Measurements from ENCODE around the gene REXO5.

The REXO5 gene

DNA sequence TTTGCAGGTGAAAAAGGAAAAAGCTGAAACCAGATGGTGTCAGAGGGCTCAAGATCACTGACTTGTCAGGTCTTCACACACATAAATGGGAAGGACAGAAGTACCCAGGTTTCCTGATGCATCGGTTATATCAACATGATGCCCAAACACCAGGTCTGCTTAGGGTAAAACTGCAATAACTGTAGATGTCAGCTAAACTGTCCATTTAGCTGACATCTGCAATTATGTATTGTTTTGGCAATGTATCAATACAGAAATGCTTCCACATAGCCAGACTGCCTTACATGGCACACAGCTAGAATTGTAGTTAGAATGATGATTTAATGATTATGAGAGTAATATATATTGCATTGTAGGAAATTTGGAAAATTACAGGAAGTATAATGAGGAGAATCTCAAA is 37.5 kb upstream of the REXO5 start (continued):
- no peak for TF ChIP-seq ZNF571 (tag by site-specific recombination; IDR thresholded peaks at IDR 0.05)
- TF ChIP-seq, protein P1, sequence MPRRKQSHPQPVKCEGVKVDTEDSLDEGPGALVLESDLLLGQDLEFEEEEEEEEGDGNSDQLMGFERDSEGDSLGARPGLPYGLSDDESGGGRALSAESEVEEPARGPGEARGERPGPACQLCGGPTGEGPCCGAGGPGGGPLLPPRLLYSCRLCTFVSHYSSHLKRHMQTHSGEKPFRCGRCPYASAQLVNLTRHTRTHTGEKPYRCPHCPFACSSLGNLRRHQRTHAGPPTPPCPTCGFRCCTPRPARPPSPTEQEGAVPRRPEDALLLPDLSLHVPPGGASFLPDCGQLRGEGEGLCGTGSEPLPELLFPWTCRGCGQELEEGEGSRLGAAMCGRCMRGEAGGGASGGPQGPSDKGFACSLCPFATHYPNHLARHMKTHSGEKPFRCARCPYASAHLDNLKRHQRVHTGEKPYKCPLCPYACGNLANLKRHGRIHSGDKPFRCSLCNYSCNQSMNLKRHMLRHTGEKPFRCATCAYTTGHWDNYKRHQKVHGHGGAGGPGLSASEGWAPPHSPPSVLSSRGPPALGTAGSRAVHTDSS (tag by site-specific recombination; IDR thresholded peaks at IDR 0.05): no peak
- no peak for TF ChIP-seq GLIS2 (tag by site-specific recombination; IDR thresholded peaks at IDR 0.05)
- TF ChIP-seq ZSCAN30 (tag by site-specific recombination; IDR thresholded peaks at IDR 0.05): no peak
- TF ChIP-seq ZNF155 (tag by site-specific recombination; IDR thresholded peaks at IDR 0.05): no peak
- no peak for TF ChIP-seq HOXC10 (CRISPR knock-in tag; IDR thresholded peaks at IDR 0.05)
- TF ChIP-seq ZNF561 (tag by site-specific recombination; IDR thresholded peaks at IDR 0.05; ENCODE audit: borderline replicate concordance): no peak
- TF ChIP-seq ZNF223 (tag by site-specific recombination; IDR thresholded peaks at IDR 0.05): no peak
- TF ChIP-seq REPIN1 (tag by site-specific recombination; IDR thresholded peaks at IDR 0.05; ENCODE audit: low read depth): no peak

DNA sequence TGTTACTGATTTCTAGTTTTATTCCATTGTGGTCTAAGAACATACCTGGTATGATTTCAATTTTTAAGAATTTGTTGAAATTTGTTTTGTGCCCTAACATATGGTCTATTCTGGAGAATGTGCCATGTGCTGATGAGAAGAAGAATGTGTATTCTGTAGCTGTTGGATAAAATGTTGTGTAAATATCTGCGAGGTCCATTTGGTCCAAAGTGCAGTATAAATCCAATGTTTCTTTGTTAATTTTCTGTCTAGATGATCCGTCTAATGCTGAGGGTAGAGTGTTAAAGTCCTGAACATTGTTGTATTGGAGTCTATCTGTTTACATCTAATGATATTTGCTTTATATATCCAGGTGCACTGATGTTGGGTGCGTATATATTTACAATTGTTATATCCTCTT is 32.6 kb upstream of the REXO5 start:
- no peak for TF ChIP-seq ZNF169 (tag by site-specific recombination; IDR thresholded peaks at IDR 0.05)
- no peak for TF ChIP-seq ZNF184 (tag by site-specific recombination; IDR thresholded peaks at IDR 0.05)
- TF ChIP-seq ZNF404 (tag by site-specific recombination; IDR thresholded peaks at IDR 0.05): no peak
- TF ChIP-seq ZBTB7A (tag by site-specific recombination; IDR thresholded peaks at IDR 0.05; ENCODE audit: low read depth): no peak
- no peak for TF ChIP-seq TRIM28 (IDR thresholded peaks at IDR 0.05; ENCODE audit: borderline replicate concordance, low read length)
- TF ChIP-seq, protein P2, sequence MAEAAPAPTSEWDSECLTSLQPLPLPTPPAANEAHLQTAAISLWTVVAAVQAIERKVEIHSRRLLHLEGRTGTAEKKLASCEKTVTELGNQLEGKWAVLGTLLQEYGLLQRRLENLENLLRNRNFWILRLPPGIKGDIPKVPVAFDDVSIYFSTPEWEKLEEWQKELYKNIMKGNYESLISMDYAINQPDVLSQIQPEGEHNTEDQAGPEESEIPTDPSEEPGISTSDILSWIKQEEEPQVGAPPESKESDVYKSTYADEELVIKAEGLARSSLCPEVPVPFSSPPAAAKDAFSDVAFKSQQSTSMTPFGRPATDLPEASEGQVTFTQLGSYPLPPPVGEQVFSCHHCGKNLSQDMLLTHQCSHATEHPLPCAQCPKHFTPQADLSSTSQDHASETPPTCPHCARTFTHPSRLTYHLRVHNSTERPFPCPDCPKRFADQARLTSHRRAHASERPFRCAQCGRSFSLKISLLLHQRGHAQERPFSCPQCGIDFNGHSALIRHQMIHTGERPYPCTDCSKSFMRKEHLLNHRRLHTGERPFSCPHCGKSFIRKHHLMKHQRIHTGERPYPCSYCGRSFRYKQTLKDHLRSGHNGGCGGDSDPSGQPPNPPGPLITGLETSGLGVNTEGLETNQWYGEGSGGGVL (tag by site-specific recombination; IDR thresholded peaks at IDR 0.05): no peak
- no peak for TF ChIP-seq ZNF266 (tag by site-specific recombination; IDR thresholded peaks at IDR 0.05; ENCODE audit: low read depth)
- no peak for TF ChIP-seq ZNF366 (tag by site-specific recombination; conservative IDR thresholded peaks at IDR 0.05)
- no peak for TF ChIP-seq WT1 (tag by site-specific recombination; IDR thresholded peaks at IDR 0.05)
- TF ChIP-seq, protein P3, sequence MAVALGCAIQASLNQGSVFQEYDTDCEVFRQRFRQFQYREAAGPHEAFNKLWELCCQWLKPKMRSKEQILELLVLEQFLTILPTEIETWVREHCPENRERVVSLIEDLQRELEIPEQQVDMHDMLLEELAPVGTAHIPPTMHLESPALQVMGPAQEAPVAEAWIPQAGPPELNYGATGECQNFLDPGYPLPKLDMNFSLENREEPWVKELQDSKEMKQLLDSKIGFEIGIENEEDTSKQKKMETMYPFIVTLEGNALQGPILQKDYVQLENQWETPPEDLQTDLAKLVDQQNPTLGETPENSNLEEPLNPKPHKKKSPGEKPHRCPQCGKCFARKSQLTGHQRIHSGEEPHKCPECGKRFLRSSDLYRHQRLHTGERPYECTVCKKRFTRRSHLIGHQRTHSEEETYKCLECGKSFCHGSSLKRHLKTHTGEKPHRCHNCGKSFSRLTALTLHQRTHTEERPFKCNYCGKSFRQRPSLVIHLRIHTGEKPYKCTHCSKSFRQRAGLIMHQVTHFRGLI (tag by site-specific recombination; IDR thresholded peaks at IDR 0.05): no peak
- no peak for TF ChIP-seq PRDM1 (tag by site-specific recombination; IDR thresholded peaks at IDR 0.05)
- TF ChIP-seq ZNF501 (tag by site-specific recombination; IDR thresholded peaks at IDR 0.05): no peak
- no peak for TF ChIP-seq ZNF664 (tag by site-specific recombination; IDR thresholded peaks at IDR 0.05)
- TF ChIP-seq SETDB1 (IDR thresholded peaks at IDR 0.05; ENCODE audit: insufficient read length, low read length): no peak
- TF ChIP-seq ZNF24 (tag by site-specific recombination; IDR thresholded peaks at IDR 0.05): no peak
- TF ChIP-seq ZFP3 (tag by site-specific recombination; IDR thresholded peaks at IDR 0.05; ENCODE audit: low read depth): no peak
- CTCF ChIA-PET: interaction anchor here (1.3 kb wide), 1 partner anchor 26 kb away, joined by 5 read pairs; no protein-coding TSS in a partner anchor

More for the DNA sequence above, 32.6 kb upstream of the REXO5 start:
- Histone ChIP-seq H3K36me3 (ENCODE audit: control insufficient read depth in 2 of 2, insufficient read depth in 1 of 2, low read length in 2 of 2) (no peaks in the 10 kb centered on the region), H3K4me1 (ENCODE audit: control insufficient read depth, insufficient read depth, low read length) (no peaks in the 10 kb centered on the region), H3K9me3 (ENCODE audit: control insufficient read depth, insufficient read depth, low read depth, low read length) (no peaks in the 10 kb centered on the region), H3K27ac (ENCODE audit: extremely low read depth, low read depth, low read length) (no peak overlapping the region), H3K4me3 (ENCODE audit: low read depth, low read length) (no peak overlapping the region)
- POLR2A ChIA-PET: no interaction called here
